ENCODE data around the gene PAX8.

Gene PAX8

DNA sequence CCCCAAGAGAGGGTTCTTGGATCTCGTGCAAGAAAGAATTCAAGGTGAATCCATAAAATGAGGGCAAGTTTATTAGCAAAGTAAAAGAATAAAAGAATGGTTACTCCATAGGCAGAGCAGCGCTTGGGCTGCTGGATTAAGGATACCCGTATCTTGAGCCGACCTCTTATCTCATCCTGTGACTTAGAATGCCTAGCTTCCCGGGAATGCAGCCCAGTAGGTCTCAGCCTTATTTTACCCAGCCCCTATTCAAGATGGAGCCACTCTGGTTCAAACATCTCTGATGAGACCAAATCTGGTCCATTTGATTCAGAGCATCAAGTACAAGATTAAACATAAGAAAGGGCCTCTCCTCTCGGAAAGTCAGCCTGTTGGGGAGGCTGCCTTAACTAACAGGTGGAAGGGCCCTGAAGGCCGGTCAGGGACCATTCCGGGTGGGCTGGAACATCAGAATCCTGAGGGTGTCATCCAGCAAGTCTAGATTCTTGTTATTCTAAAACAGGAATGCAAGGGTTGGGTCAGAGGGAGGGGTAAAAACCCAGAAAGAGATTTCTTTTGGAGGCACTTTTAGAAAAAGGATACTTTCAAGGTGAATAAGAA is 99.2 kb downstream of the PAX8 start:
- H3K36me3 Mint-ChIP-seq (ENCODE audit: low read depth) = peaks cover 95% of the 10 kb centered on the region
- peaks cover 85% of the 10 kb centered on the region for H3K4me1 Mint-ChIP-seq (ENCODE audit: low read depth)
- no peak for DNase-seq
- peak overlapping the region; percentile 28 for H3K4me3 Mint-ChIP-seq
- H3K9me3 Mint-ChIP-seq = no peaks in the 10 kb centered on the region
- H3K27ac Mint-ChIP-seq = peak overlapping the region; percentile 96
- H3K27me3 Mint-ChIP-seq = no peaks in the 10 kb centered on the region

GRCh38 chr2:113178891-113179290 is 99.8 kb downstream of the PAX8 start:
- no peaks in the 10 kb centered on the region for H3K27me3 Mint-ChIP-seq

GRCh38 chr2:113178069-113178746 is 100.5 kb downstream of the PAX8 start:
- no peak for DNase-seq
- no peaks in the 10 kb centered on the region for H3K9me3 Mint-ChIP-seq
- no peaks in the 10 kb centered on the region for H3K27me3 Mint-ChIP-seq
- H3K4me3 Mint-ChIP-seq = peak overlapping the region; percentile 28
- peaks cover 82% of the 10 kb centered on the region for H3K4me1 Mint-ChIP-seq (ENCODE audit: low read depth)
- peak overlapping the region; percentile 96 for H3K27ac Mint-ChIP-seq
- peaks cover 94% of the 10 kb centered on the region for H3K36me3 Mint-ChIP-seq (ENCODE audit: low read depth)

More at GRCh38 chr2:113178891-113179290, 99.8 kb downstream of the PAX8 start:
- H3K4me1 Mint-ChIP-seq (ENCODE audit: low read depth) = peaks cover 83% of the 10 kb centered on the region
- H3K36me3 Mint-ChIP-seq (ENCODE audit: low read depth) = peaks cover 99% of the 10 kb centered on the region
- H3K27ac Mint-ChIP-seq = peak overlapping the region; percentile 96
- H3K4me3 Mint-ChIP-seq = peak overlapping the region; percentile 28
- peak; percentile 63 for DNase-seq
- no peaks in the 10 kb centered on the region for H3K9me3 Mint-ChIP-seq

DNA sequence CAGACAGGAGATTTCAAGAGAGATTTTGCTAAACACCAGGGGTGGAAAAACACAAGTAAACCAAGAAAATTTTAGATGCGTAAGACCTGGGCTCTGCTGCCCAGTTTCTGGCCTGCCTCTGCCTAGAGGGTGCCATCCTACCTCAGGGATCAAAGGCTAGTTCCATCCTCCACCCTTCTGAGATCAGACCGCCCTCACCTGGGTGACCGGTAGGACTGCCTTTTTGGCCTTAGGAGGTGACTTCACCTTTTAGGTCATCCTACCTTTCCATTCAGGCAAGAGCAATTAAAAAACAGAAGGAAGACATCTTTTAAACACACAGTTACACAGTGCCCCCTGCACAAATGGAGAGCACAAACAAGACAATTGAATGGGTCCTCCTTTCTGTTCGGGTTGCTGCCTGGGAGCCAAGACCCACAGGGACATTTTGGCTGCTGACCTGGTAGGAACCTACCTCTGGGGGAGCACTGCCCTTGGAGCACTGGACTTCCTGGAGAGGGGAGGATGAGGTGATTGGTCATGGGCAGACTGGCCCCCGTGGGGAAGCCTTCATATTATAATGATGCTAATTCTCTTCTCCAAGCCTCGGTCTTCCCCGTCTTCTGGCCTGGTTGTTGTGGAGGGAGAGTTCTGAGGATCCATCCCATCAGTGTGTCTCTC is 101.9 kb downstream of the PAX8 start:
- no peaks in the 10 kb centered on the region for H3K27me3 Mint-ChIP-seq
- peak overlapping the region; percentile 96 for H3K4me3 Mint-ChIP-seq
- DNase-seq = no peak
- H3K27ac Mint-ChIP-seq = peak overlapping the region; percentile 96
- peaks cover 80% of the 10 kb centered on the region for H3K36me3 Mint-ChIP-seq (ENCODE audit: low read depth)
- H3K9me3 Mint-ChIP-seq = no peaks in the 10 kb centered on the region
- peaks cover 83% of the 10 kb centered on the region for H3K4me1 Mint-ChIP-seq (ENCODE audit: low read depth)

- H3K36me3 Mint-ChIP-seq (ENCODE audit: low read depth) = peaks cover 80% of the 10 kb centered on the region
- peaks cover 83% of the 10 kb centered on the region for H3K4me1 Mint-ChIP-seq (ENCODE audit: low read depth)
- H3K4me3 Mint-ChIP-seq = peak overlapping the region; percentile 96
- H3K27me3 Mint-ChIP-seq = no peaks in the 10 kb centered on the region
- peak overlapping the region; percentile 96 for H3K27ac Mint-ChIP-seq
- H3K9me3 Mint-ChIP-seq = peaks cover 5% of the 10 kb centered on the region
- no peak for DNase-seq
Measured at GRCh38 chr2:113175736-113176695, 102.7 kb downstream of the PAX8 start.

- peaks cover 6% of the 10 kb centered on the region for H3K9me3 Mint-ChIP-seq
- H3K4me3 Mint-ChIP-seq = peak overlapping the region; percentile 96
- DNase-seq = peak; percentile 69
- H3K27ac Mint-ChIP-seq = peak overlapping the region; percentile 96
- H3K27me3 Mint-ChIP-seq = no peaks in the 10 kb centered on the region
- peaks cover 77% of the 10 kb centered on the region for H3K4me1 Mint-ChIP-seq (ENCODE audit: low read depth)
- peaks cover 73% of the 10 kb centered on the region for H3K36me3 Mint-ChIP-seq (ENCODE audit: low read depth)
Measured at GRCh38 chr2:113175042-113175628, 103.6 kb downstream of the PAX8 start.

DNA sequence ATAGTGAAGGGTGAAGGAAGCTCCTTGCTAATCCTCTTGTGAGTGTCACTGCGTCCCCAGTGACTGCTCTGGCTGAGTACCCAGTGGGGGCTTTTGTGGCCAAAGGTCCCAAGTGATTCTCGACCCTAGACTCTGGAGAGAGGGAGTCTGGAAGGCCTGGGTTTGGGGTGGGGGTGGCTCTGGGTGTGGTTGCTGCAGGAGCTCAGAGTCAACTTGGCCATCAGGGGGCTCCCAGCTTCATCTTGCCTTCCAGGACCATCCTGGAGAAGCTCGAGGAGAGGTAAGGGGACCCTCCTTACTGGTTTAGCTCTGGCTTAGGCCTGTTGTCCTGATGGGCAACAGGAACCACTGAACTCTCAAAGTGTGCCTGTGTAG is 104.4 kb downstream of the PAX8 start:
- Mint-ChIP-seq H3K36me3 (ENCODE audit: low read depth) (peaks cover 68% of the 10 kb centered on the region), H3K4me3 (peak overlapping the region; percentile 96), H3K27me3 (no peaks in the 10 kb centered on the region), H3K4me1 (ENCODE audit: low read depth) (peaks cover 76% of the 10 kb centered on the region), H3K27ac (peak overlapping the region; percentile 96), H3K9me3 (peaks cover 10% of the 10 kb centered on the region)
- DNase-seq = no peak

DNA sequence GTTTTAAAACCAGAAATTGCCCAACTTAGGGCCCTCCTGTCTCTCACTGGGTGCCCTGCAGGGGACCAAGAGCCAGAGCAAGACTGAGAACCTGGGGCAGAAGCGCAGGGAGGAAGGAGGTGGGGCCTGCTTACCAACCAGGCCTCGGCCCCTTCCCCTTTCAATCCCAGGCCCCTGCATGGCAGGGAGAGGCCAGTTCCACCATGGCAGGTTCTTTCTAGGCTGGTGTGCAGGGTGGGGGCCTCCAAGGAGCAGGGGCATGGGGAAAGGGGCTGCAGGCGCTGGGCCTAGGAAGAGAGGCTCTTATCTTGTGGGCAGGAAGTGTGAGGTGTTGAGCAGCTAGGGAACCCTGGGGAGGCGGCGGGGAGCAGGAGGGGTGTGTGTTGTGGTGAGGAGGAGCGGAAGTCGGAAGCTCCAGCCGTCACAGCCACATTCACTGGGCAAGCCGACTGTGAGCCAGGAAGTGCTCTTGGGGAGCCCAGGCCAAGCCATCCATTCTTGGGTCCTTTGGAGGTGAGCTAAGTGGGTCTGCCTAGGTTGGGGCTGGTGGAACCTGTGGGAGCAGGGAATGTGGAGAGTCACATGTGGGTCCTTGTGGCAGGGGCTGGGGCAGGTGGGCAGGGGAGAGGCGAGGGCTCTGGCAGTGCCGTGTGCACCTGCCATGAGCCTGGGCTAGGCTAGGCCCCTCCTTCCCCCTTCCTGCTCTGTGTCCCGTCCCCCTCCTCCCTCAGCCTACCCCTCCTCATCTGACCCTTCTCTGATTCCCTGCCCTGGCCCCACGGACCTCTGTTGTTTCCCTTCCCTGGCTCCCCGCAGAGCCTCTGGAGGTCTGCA is 105.0 kb downstream of the PAX8 start, which contains the start of gene PSD4:
PSD4 (plus strand) TSS at position 430 of the 834 bp plus-strand sequence. CDS start 8,486 bp downstream, outside the sequence.
- H3K4me3 Mint-ChIP-seq = peak within 1 kb of the TSS; percentile 96
- no peaks in the 10 kb centered on the region for H3K27me3 Mint-ChIP-seq

DNA sequence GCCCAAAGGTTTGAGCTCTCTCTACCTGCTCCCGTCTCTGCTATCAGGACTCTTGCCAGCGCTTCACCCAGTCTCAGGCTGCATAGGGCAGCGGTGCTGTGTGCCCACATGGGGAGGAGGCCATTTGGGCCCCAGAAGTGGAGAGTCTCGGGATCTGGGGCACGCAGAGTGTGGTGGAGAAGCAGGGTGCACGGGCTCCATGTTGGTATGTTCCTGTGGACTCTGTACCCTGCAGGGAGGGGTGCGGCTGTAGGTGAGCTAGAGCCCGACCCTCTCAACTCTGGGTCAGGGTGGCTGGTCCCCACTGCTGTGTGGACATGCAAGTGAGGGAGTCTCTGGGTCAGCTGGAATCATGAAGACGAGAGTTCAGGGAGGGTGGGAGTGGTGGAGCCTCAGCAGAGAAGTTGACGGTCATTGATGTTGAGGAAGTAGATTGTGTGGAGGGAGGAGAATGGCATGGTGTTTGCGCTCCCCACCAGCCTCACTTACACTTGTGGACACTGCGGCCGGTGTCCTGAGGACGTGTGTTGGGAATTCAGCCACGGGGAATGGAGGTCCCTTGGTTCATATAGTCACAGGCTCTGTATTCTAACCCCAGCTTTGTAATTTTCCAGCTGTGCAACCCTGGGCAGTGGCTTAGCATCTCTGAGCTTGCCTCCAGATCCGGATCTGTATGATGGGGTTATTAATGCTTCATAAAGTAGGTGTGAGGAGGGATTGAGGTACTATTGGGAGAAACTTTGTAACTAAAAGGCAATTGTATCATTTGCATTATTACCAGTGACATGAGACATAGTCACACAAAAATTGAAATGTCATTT is 105.8 kb downstream of the PAX8 start:
- Mint-ChIP-seq H3K36me3 (ENCODE audit: low read depth) (peaks cover 54% of the 10 kb centered on the region), H3K9me3 (peaks cover 10% of the 10 kb centered on the region), H3K27ac (peak overlapping the region; percentile 96), H3K4me3 (peak overlapping the region; percentile 96), H3K27me3 (no peaks in the 10 kb centered on the region), H3K4me1 (ENCODE audit: low read depth) (peaks cover 75% of the 10 kb centered on the region)
- DNase-seq = no peak

More for the DNA sequence above, 105.0 kb downstream of the PAX8 start, which contains the start of gene PSD4:
- Mint-ChIP-seq H3K27ac (peak within 1 kb of the TSS; percentile 96), H3K36me3 (ENCODE audit: low read depth) (peaks cover 62% of the 10 kb centered on the region), H3K9me3 (peaks cover 10% of the 10 kb centered on the region), H3K4me1 (ENCODE audit: low read depth) (peaks cover 75% of the 10 kb centered on the region)
- peak; percentile 88 for DNase-seq

DNA sequence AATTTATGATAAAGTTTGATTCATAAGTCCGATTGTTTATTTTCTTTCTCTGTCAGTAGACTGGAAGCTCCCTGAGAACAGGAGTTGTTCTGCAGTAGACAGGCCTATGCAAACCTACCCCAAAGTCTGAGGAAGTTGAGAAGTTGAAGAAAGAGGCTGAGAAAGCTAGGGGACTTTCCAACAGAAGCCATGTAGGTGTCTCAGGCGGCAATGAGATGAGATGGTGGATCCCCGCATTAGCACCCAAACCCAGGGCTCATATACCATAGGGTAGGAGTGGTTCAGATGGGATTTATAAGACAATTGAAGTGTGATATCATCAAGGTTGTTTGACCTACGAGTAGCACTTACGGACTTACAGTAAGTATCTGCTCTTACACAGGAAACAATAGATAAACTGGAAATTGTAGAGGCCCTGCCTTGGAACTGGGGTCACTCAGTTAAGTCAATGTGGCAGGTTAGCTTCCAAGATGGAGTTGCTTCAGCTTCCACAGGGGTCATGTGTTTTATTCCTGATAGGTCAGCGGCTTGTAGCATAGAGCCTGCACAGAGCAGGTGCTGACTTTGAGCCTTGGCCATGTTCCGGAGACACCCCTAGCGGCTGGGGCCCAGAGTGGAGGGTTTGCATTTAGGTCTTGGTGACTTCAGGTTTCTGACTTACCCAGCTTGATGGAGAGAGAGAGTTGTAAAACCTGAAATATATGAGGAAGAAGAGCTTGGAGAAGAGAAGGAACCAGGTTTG is 107.2 kb downstream of the PAX8 start:
- H3K27me3 Mint-ChIP-seq = no peaks in the 10 kb centered on the region
- no peak for DNase-seq
- peaks cover 75% of the 10 kb centered on the region for H3K4me1 Mint-ChIP-seq (ENCODE audit: low read depth)
- peak overlapping the region; percentile 96 for H3K27ac Mint-ChIP-seq
- no peak overlapping the region for H3K4me3 Mint-ChIP-seq
- peaks cover 10% of the 10 kb centered on the region for H3K9me3 Mint-ChIP-seq
- peaks cover 39% of the 10 kb centered on the region for H3K36me3 Mint-ChIP-seq (ENCODE audit: low read depth)

DNA sequence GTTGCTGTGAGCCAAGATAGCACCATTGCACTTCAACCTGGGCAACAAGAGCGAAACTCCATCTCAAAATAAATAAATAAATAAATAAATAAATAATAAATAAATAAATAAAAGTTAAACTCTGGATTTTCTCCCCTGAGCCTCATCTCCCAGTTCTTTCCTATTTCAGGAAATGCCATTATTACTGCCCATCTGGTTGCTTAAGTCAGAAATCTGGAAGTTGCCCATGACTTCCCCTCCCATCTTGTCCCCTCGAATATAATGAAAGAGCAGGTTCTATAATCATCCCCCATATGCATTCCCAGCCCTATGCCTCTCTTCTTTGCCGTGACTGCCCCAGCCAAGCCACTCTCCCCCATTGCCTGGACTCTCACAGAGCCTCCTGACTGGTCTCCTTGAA is 109.1 kb downstream of the PAX8 start:
- H3K4me3 Mint-ChIP-seq = no peak overlapping the region
- no peak for DNase-seq
- H3K9me3 Mint-ChIP-seq = peaks cover 10% of the 10 kb centered on the region
- peak overlapping the region; percentile 48 for H3K27ac Mint-ChIP-seq
- peaks cover 70% of the 10 kb centered on the region for H3K4me1 Mint-ChIP-seq (ENCODE audit: low read depth)
- no peaks in the 10 kb centered on the region for H3K27me3 Mint-ChIP-seq
- H3K36me3 Mint-ChIP-seq (ENCODE audit: low read depth) = peaks cover 22% of the 10 kb centered on the region

- Mint-ChIP-seq H3K4me3 (peak overlapping the region; percentile 53), H3K27me3 (no peaks in the 10 kb centered on the region), H3K36me3 (ENCODE audit: low read depth) (peaks cover 16% of the 10 kb centered on the region), H3K9me3 (peaks cover 10% of the 10 kb centered on the region), H3K4me1 (ENCODE audit: low read depth) (peaks cover 74% of the 10 kb centered on the region), H3K27ac (peak overlapping the region; percentile 98)
- DNase-seq = no peak
Measured at GRCh38 chr2:113169002-113169530, 109.7 kb downstream of the PAX8 start.
